Mammary epithelial cell (primary cell): ENCODE results near the gene LRRC32.

Experiments
- EZH2 ChIP-seq: IDR thresholded peaks from 2 replicates; pipeline ENCODE4 v1.6.1; 2012; ENCODE audit warnings: low read length, inconsistent platforms, borderline replicate concordance
- TF ChIP-seq, protein P1 (sequence below), 2 donors: IDR thresholded peaks in 1 of 2; conservative IDR thresholded peaks in 1 of 2; 2 replicates each; pipeline ENCODE4 v1.5.1; 2011 to 2012; ENCODE audit warnings: inconsistent platforms in 2 of 2, low read length in 2 of 2, mild to moderate bottlenecking in 2 of 2, control low read depth in 1 of 2, low read depth in 1 of 2; ENCODE audit not compliant: insufficient read depth in 1 of 2; ENCODE audit errors: extremely low read depth in 1 of 2

DNA sequence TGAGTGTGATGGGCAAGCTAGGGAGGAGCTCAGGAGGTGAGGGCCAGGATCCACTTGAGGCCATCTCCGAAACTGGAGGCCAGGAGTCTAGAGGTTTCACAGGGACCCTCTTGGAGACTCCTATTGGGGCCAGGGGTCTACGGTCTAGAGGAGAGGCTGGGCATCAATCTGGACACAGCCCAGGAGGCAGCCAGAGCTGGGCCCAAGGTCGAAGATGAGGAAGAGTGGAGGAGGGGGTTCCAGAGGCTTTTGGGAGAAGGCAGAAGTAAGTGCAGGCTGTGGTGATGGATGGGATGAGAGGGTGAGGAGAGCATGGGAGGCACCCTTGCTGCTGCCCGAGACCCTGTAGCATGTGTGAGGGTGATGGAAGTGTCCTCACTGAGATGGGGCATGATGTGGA is 56.6 kb downstream of the LRRC32 start:
- TF ChIP-seq, protein P1, sequence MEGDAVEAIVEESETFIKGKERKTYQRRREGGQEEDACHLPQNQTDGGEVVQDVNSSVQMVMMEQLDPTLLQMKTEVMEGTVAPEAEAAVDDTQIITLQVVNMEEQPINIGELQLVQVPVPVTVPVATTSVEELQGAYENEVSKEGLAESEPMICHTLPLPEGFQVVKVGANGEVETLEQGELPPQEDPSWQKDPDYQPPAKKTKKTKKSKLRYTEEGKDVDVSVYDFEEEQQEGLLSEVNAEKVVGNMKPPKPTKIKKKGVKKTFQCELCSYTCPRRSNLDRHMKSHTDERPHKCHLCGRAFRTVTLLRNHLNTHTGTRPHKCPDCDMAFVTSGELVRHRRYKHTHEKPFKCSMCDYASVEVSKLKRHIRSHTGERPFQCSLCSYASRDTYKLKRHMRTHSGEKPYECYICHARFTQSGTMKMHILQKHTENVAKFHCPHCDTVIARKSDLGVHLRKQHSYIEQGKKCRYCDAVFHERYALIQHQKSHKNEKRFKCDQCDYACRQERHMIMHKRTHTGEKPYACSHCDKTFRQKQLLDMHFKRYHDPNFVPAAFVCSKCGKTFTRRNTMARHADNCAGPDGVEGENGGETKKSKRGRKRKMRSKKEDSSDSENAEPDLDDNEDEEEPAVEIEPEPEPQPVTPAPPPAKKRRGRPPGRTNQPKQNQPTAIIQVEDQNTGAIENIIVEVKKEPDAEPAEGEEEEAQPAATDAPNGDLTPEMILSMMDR (conservative IDR thresholded peaks at IDR 0.05 in 1 of 2, IDR thresholded peaks at IDR 0.05 in 1 of 2; ENCODE audit: extremely low read depth in 1 of 2, insufficient read depth in 1 of 2, low read depth in 1 of 2, low read length in 2 of 2): no peak
- no peak for TF ChIP-seq EZH2
